Colon (tissue), 2 donors: ENCODE data around the gene RRAS.

Experiments
- FAIRE-seq: peaks from 2 replicates; lab custom pipeline; 2012; peaks lifted over from hg19 to GRCh38; lab: Jason Lieb, UNC
- donor health status: control.
- donor health status: control.

The RRAS gene

DNA sequence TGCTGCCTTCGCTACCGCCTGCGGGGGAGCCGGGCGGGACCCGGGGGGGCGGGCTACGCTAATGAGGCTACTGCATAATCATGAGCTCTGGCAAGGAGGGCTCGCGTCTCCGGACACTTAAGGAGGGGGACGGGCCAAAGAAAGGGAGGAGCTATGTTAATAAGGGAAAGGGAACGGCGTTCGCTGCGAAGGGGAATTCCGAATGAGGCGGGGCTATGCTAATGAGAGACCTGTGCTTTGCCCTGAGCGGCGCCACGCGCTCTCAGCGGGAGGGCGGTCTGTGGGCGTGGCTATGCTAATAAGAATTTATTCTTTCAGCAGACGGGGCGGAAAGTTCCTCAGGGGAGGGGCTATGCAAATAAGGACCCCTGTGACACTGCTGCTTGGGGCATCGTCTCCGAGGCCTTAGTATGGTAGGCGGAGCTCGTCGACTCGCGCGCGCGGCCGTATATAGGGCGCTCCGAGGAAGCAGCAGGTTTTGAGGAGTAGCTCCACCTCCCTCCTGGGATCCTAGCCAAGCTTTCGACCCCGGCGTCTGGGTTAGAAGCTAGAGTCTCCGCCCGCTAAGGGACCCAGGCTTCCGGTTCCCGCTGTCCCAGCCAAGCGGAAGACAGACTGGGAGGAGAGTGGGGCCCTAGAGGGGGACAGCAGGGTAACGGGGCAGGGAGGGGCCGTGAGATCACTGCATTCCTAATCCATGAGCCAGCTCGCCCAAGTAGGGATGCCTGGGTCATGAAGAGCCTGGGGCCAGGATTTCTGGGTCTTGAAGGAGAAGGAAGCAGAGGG lies at the start of gene RRAS:
Gene RRAS (minus strand): TSS at position 31 of the 786 bp plus-strand sequence. CDS start 45 bp downstream, outside the sequence.
- peak; percentile 94 for FAIRE-seq

DNA sequence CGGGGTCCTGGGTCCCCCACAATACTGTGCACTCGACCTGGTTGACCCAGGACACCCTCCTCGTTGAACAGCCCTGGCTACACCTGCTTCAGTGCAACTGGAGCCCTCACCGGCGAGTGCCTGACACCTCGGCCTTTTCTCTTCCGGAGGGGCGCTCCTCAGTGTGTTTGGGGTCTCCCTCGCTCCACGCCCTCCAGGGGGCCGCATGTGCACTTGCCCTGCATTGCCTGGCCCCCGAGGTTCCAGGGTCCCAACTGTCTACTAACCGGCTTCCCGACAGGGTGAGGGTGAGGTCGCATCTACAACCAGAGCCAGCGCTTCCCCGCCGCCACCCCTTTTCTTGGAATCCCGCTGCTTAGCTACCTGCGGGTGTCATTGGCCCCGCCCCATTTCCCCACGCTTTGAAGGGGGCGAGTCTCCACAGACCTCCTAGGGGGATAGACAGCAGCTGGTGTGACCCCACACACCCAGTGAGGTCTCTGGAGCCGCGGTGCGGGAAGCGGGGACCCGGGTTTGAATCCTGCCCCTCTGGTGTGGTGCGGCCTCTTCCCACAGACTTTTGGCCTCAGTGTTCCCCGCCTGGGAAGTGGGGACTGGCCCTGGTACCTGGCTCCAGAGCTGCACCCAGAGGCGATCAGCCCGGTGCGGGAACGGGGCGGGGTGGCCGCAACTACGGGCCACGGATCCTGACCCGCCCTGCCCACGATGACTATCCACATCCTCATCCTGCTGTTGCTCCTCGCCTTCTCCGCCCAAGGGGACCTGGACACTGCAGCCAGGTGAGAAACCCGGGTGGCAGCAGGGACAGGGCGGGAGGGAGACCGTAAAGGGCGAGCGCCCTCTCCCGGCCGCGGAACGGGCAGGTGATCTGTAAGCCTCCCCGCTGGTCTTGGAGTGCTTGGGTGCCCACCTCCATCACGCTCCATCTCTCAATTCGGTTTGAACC lies 49.5 kb upstream of the RRAS start, which contains the start of gene ADM5:
Gene ADM5 (plus strand): TSS at position 462 of the 946 bp plus-strand sequence. CDS start 244 bp downstream, at position 706.
- FAIRE-seq: no peak

DNA sequence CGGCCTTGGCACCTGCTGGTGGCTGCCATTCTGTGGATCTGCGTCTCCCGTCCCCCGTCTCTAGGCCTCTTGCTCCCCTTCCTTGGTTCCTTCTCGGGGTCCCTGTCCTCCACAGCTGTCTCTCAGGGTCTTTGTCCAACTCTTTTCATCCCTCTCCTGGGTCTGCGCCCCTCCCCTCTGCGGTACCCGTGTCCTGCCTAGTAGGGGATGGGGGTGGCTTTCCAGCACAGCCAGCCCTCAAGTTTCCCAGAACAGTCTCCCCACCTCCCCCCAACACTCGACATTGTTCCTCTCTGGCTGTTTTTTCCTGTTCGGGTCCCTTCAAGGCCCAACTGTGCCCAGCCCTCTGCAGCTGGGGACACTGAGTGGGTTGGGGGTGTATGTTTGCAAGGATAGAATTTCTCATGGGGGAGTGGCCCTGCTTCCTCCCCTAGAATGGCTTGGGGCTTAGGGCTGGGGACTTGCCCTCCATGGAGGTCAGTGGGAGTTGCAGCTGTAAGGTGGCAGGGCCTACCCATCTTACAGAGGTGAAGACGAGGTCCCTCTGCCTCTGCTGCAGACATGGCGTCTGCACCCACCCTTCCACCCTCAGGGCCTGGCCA lies 48.7 kb upstream of the RRAS start:
- FAIRE-seq: no peak

DNA sequence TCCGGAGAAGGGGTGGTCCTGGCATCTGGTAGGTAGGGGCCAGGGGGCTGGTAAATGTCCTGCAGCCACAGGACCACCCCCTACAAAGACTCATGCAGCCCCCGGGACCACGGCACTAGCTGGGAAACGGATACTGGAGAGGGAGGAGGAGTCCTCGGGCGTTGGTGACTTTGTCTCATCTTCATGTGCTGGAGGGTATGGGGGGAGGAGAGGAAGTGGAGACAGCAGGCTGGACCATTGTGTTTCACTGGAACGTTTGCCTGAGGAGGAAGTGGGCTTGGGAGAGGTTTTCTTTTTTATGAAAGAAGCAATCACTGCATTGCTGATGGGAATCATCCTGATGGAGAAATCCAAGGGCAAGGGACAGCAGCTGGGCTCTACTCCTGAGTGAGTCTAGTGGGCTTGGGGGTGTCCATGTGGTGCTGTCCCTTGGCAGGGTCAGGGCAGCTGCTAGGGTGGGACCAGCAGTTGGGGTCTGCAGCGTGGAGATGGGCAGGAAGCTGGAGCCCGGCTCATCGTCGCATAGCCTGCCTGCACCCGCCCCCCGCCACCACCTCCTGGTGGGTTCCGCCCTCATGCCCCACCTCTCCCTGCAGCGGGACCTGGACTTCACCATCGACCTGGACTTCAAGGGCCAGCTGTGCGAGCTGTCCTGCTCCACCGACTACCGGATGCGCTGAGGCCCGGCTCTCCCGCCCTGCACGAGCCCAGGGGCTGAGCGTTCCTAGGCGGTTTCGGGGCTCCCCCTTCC lies 47.8 kb upstream of the RRAS start:
- FAIRE-seq: no peak

DNA sequence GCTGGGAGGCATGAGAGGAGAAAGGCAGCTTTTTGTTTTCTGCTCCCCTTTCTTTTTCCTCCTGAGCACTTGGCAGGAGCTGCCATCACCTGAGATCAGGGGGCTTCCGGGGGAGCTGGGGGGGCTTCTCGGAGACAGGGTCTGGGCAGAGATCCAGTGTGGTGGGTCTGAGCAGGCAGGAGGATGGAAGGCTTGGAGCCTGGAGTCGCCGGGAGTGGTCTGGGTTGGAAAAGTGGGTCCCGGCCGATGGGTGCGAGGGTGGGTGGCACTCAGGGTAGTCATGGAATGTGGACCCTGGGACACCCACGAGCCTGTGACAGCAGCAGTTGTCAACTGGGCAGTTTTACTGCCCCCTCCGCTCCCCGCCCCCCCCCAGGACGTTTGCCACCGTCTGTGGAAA lies 47.2 kb upstream of the RRAS start:
- FAIRE-seq: no peak

DNA sequence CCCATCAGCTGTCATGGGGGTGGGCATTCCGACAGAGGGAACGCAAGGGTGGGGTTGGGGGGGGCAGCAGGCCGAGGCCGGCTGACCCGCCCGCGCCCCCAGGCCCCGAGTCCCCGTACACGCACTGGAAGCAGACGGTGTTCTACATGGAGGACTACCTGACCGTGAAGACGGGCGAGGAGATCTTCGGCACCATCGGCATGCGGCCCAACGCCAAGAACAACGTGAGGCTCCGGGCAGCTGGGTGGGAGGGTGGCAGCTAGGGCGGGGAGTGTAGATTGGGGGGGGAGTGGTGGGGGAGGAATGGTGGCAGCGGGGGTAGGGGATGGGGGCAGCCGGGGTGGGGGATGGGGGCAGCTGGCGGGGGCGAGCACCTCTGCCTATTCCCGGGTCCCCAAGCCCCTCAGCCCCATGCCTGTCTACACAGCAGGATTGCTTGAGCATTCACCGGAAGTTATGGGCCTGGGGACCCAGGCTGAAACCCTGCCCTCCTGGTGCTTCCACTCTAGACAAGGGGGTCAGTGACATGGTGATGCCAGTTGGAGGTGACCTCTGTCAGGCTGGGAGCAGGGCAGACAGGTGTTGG lies 46.7 kb upstream of the RRAS start:
- no peak for FAIRE-seq

DNA sequence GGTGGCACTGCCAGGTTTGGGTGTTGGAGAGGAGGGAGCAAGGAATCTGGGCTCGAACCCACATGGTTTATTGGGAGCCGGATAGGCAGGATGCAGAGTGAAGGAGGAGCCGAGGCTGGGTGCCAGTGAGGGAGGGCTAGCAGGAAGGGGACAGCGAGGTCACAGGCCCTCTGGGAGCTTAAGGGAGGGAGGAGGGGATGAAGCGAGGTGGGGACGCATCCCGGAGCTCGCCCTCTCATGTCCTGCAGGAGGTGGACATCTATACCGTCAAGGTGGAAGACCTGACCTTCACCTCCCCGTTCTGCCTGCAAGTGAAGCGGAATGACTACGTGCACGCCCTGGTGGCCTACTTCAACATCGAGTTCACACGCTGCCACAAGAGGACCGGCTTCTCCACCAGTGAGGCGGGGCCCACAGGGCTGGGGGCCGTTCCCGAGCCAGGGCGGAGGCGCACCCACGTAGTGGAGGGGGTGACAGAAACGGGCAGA lies 45.9 kb upstream of the RRAS start:
- FAIRE-seq: no peak

DNA sequence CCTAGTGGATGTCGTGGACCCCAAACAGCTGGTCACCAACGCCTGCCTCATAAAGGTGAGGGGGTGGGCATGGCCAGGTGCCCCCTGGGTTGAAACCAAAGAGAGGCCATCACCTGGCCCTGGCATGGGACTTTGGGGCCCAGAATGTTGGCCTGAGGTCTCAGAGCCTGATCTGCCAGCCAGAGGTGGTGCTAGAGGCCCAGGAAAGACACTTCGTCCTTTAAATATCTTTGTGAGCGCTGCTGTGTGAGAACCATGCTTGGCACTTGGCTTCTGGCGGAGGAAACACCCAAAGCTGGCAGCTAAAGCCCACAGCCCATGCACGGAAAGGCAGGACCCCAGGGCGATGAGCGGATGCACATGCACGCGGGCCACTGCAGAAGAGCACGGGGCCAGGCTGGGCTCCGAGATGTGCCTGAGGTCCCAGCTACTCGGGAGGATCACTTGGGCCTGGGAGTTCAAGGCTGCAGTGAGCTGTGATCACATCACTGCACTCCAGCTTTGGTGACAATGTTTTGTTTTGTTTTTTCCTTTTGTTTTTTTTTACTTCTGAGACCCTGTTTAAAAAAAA lies 45.1 kb upstream of the RRAS start:
- no peak for FAIRE-seq

DNA sequence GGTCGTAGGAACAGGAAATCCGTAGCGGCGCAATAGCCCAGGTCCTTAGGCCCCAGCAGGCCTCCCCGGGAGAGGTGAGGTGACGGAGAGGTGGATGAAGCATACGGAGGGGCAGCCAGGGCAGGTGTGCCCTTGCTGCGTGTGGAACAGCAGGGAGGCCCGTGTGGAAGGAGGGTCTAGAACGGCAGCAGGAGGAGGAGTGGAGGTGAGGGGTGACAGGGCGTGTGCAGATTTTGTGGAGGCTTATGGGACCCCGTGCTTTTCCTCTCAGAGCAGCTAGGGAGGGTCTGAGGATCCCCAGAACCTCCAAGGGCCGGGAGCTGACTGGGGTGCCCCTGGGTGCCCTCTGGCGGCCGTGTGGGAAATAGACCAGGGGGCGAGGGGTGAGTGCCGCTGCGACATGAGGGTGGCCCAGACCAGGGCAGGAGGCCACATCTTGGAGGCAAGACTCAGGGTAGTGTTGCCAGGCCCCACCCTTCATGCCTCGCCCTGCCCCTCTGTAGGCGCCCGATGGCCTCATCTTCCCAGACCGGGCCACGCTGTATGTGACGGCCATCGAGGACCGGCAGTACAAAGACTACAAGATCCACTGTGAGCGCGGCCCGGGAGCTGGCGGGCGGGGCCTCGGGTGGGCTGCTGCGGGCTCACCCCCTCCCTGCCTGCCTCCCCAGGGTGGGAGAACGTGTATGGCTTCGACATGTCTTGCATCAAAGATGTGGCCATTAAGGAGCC lies 44.5 kb upstream of the RRAS start:
- no peak for FAIRE-seq

DNA sequence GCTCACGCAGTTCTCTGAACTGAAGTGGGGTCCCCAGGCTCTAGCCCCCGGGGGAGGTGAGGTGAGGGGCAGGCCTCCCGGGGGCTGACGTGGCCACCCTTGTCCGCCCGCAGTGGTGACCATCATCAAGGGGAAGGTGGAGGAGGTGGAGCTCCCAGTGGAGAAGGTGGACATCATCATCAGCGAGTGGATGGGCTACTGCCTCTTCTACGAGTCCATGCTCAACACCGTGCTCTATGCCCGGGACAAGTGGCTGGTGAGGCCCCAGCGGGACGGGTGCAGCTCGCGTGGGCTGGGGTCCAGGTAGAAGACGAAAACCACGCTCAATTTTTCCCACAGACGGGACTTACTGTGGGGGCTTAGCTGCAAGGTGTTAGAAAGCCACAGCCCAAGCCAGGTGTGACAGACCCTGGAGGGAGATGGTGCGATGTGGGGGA lies 43.9 kb upstream of the RRAS start:
- FAIRE-seq: no peak

DNA sequence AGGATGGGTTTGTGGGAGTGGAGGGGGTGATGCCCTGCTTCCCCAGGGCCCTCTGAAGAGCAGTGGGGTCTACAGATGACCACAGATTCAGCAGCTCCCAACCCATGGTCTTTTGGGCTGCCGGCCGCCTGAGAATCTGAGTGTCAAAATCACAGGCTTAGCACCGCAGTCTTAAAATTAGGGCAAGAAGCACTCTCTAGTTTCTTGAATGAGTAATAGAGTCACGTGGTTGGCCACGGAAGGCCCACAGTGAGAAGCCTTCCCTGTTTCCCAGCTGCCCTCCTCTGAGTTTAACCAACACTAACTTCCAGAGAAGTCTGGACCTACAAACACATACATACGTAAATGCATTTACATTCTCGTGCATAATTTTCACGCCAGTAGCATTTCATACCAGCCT lies 42.3 kb upstream of the RRAS start:
- FAIRE-seq: no peak

DNA sequence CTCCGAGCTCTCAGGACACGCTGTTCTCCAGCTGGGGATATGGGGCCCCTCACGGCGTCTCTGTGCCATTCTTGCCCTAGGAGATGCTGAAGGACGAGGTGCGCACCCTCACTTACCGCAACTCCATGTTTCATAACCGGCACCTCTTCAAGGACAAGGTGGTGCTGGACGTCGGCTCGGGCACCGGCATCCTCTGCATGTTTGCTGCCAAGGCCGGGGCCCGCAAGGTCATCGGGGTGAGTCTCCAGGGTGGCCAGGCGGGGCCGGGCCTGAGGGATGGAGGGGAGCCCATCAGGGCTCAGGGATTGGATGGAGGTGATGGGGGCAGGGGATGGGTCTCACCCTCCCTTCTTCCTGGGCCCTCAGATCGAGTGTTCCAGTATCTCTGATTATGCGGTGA lies 41.9 kb upstream of the RRAS start:
- no peak for FAIRE-seq

DNA sequence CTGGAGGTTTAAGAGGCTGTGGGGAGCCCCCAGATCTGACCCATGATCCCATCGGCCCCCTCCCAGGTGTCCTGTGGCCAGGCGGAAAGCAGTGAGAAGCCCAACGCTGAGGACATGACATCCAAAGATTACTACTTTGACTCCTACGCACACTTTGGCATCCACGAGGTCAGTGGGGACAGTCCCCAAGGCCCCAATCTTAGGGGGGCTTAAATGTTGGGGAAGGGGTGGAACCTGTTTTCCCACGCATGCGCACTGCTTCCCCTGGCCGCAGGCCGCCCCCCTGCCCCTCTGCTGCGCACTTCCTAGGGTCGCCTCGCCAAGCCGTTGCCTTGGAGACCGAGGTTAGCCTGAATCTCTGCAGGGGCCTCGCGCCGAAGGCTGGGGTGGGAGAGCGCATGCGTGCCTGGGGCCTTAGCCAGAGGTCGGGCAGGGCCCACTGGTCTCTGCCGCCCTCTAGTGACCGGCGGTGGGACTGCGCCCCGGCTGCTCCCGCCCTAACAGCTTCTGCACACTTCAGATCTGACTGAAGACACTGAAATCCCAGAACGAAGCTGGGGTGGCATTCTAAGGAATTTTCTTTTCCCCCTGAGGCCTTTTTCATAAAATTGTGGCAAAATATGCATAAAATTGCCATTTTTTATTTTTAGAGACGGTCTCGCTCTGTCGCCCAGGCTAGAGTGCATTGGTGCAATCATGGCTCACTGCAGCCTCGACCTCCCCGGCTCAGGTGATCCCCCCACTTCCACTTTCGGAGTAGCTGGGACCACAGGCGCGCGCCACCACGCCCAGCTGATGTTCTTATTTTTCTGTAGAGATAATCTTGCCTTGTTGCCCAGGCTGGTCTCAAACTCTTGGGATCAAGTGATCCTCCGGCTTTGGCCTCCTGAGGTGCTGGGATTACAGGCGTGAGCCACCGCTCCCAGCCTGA lies 40.7 kb upstream of the RRAS start:
- no peak for FAIRE-seq

DNA sequence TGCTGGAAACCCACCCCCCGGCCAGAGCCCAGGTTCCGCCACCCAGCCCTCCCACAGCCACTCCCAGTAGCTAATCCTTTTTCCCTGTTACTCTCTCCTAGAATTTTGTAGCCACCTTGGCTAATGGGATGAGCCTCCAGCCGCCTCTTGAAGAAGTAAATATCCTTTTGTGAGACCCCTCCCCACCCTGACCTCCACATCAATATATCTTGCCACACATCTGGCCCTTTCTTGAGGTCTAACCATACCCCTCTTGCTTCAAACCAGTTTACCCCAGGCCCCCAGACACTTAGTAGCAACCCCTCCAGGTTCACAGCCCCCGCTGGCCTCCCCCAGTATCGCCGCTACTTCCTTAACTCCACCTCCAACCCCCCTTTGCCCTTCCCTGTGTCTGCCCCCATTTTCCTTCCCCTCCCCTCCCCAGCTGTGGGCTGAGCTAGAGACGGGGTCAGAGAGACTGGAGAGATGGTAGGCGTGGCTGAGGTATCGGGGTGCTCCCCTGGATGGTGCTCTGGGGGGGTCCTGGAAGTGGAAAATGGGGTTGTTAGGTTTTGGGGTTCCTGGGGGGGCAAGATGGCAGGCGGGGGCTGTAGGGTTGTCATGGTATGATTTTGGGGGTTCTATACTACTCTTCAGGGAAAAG lies 39.9 kb upstream of the RRAS start:
- FAIRE-seq: no peak

DNA sequence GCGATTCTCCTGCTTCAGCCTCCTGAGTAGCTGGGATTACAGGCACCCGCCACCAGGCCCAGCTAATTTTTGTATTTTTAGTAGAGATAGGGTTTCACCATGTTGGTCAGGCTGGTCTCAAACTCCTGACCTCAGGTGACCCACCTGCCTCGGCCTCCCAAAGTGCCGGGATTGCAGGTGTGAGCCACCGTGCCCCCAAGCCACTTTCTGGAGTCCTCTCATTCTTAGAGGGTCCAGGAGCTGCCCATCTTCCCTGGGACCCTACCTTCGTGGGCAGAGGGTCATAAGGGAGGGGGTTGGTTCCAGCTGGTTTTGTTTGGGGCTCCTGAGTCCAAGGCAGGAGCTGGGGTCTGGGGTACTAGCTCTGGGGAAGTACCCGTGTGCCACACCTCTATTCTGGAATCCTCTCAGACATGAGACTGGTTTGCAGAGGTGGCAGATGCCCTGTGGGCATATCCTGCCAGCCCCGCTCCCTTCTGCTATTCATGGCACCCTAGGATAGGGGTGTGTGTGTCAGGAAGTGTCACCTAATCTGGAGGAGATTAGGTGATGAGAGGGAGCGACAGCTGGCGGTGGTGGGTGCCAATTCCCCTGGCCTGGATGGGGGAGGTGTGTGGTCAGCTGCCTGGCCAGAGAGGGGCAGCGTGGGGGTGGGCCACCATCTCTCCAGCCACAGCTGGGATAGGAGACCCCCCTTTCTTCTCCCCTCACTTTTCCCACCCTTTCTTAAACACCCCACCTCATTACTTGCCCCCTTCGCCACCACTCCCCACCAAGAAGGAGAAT lies 39.2 kb upstream of the RRAS start:
- FAIRE-seq: no peak

DNA sequence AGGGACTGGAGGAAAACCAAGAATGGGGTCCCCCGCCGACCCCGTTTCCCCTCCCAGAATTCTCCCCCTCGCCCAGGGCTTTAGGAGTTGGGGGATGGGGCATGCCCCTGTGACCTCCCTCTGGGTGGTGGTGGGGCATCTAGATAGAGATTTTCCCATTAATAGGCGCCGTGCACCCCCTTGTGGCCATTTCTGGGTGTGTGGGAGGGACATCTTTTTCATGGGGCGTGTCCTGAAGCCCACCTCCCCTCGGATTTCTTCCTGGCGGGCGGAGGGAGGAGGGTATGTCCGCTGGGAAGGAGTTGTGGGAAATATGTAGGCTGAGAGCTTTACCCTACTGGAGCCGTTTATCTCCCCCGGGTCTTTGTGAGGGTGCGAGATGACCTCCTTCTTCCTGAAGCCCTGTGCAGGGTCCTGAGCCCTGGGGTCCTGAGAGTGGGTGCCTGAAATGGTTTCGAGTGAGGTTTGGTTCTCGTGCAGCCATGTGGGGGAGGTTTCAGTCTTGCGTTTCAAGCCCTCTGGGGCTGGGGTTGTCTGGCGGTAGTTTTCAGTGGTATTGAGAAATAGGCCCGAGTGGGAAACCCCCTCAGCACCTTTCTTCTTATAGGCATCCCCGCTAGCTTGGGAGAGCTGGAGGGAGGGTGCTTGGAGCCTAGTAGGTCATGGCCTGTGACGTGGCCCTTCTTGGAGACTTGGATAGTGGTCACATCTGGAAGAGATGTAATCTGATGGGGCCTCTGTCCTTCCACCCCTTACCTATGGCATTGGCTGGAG lies 38.1 kb upstream of the RRAS start:
- no peak for FAIRE-seq
